A549 (cell line): ENCODE measurements around the gene DTNB.
"Not testable (repeated sequence)": the region's sequence is repeated elsewhere in the genome, so short reads cannot be mapped to it uniquely, and the experiment has no call there.

Experiments used
- BCL3 ChIP-seq: fragments of >200 bp; sonication (Bioruptor Twin); formaldehyde crosslinking; IDR thresholded peaks from 3 replicates; pipeline ENCODE4 v1.6.1; 2016
- CTCF ChIP-seq: fragments of >200 bp; sonication (Bioruptor Twin); formaldehyde crosslinking; IDR thresholded peaks from 3 replicates; pipeline ENCODE4 v1.5.1; 2016
- E2F6 ChIP-seq: IDR thresholded peaks from 2 replicates; pipeline ENCODE4 v1.6.1; 2012; ENCODE audit warnings: low read depth, borderline replicate concordance
- HMGXB4 ChIP-seq: fragments of 250-450 bp; sonication (Bioruptor Pico); IDR thresholded peaks from 2 replicates; pipeline ENCODE4 v1.5.0; 2021; ENCODE audit warnings: mild to moderate bottlenecking, moderate library complexity, borderline replicate concordance
- KDM5A ChIP-seq: fragments of 200-600 bp; sonication (generic); IDR thresholded peaks from 2 replicates; pipeline ENCODE4 v1.6.1; 2016; ENCODE audit warnings: antibody characterized with exemption, mild to moderate bottlenecking
- MAX ChIP-seq: IDR thresholded peaks from 2 replicates; pipeline ENCODE4 v1.6.1; 2012
- NPAS2 ChIP-seq: fragments of 250-450 bp; sonication (Bioruptor Pico); IDR thresholded peaks from 2 replicates; pipeline ENCODE4 v1.8.0; 2022; ENCODE audit warnings: mild to moderate bottlenecking, moderate library complexity, borderline replicate concordance
- NR3C1 ChIP-seq: fragments of >200 bp; sonication (Bioruptor Twin); formaldehyde crosslinking; IDR thresholded peaks from 3 replicates; pipeline ENCODE4 v1.6.1; 2017

- not testable (repeated sequence) for TF ChIP-seq NPAS2 (CRISPR knock-in tag); NR3C1; CTCF; BCL3; KDM5A; MAX; HMGXB4; E2F6
Observed at GRCh38 chr2:25665429-25665828, 7.9 kb downstream of the DTNB start.
